NT2/D1 (cell line): ENCODE data around the gene ADNP2.

Experiments
- SUZ12 ChIP-seq: IDR thresholded peaks from 2 replicates; pipeline ENCODE4 v1.6.1; 2011; ENCODE audit not compliant: insufficient read length, insufficient read depth; ENCODE audit errors: extremely low read depth
- YY1 ChIP-seq: IDR thresholded peaks from 2 replicates; pipeline ENCODE4 v1.6.1; 2011; ENCODE audit not compliant: insufficient read length, insufficient read depth

DNA sequence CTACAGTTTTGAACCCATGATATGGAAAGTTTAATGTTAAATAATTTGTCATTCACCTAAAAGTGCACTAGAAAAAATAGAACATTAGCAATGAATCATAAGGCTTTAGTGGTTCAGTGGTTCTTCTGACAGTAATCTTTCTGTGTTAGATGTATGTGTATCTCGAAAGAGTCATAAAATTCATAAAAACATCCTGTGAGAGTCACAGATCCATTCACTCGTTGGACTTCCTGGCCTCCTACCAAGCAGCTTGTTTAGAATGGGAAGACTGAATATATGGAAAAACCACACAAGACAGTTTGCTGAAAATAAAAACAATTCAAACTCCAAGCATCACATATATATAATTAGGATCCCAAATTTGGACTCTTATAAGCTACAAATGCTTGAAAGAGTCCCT lies 34.8 kb downstream of the ADNP2 start:
- TF ChIP-seq YY1 (no peak), SUZ12 (no peak)
